Stimulated activated CD8-positive, alpha-beta memory T cell treated with anti-CD3 and anti-CD28 coated beads, Interleukin-4, amount 100 ng/mL, for 24 hours (primary cell): Measurements from ENCODE around the gene CTCF.

Experiments
- DNase-seq: peaks from one replicate; pipeline ENCODE4 v3.0.0-alpha.2; 2020; ENCODE audit warnings: low read depth

CTCF gene

GRCh38 chr16:67535201-67535600 lies 27.1 kb upstream of the CTCF start:
- DNase-seq = no peak

- peak; percentile 28 for DNase-seq
Observed at GRCh38 chr16:67537270-67537635, 25.1 kb upstream of the CTCF start.

GRCh38 chr16:67537636-67538591 lies 24.4 kb upstream of the CTCF start:
- peak; percentile 35 for DNase-seq

- DNase-seq = no peak
Observed at GRCh38 chr16:67538666-67539101, 23.6 kb upstream of the CTCF start.

GRCh38 chr16:67539271-67539670 lies 23.1 kb upstream of the CTCF start:
- DNase-seq = no peak

GRCh38 chr16:67539691-67540635 lies 22.4 kb upstream of the CTCF start:
- no peak for DNase-seq

- DNase-seq = no peak
Observed at GRCh38 chr16:67540756-67541155, 21.6 kb upstream of the CTCF start.

GRCh38 chr16:67541391-67542263 lies 20.7 kb upstream of the CTCF start:
- no peak for DNase-seq

- DNase-seq = peak; percentile 60
Observed at GRCh38 chr16:67542464-67542863, 19.9 kb upstream of the CTCF start.

- no peak for DNase-seq
Observed at GRCh38 chr16:67543036-67543435, 19.3 kb upstream of the CTCF start.

- DNase-seq = no peak
Observed at GRCh38 chr16:67543582-67543981, 18.7 kb upstream of the CTCF start.

- no peak for DNase-seq
Observed at GRCh38 chr16:67544329-67544841, 17.9 kb upstream of the CTCF start.

GRCh38 chr16:67544844-67545664 lies 17.3 kb upstream of the CTCF start:
- DNase-seq = no peak

- DNase-seq = no peak
Observed at GRCh38 chr16:67545665-67546024, 16.7 kb upstream of the CTCF start.

GRCh38 chr16:67546091-67546501 lies 16.2 kb upstream of the CTCF start:
- DNase-seq = no peak

GRCh38 chr16:67546761-67547422 lies 15.4 kb upstream of the CTCF start:
- DNase-seq = peak; percentile 49

- no peak for DNase-seq
Observed at GRCh38 chr16:67547423-67548264, 14.7 kb upstream of the CTCF start.

- no peak for DNase-seq
Observed at GRCh38 chr16:67548265-67549126, 13.8 kb upstream of the CTCF start.
